ENCODE results near the gene GYS1. TPM values are rescaled to one million over a fixed set of nuclear protein-coding genes. Genes with fewer than 3 reads are reported as not detected.

GYS1 gene
- total RNA-seq, 1 experiment from 2014 or later, result 46.1 TPM

DNA sequence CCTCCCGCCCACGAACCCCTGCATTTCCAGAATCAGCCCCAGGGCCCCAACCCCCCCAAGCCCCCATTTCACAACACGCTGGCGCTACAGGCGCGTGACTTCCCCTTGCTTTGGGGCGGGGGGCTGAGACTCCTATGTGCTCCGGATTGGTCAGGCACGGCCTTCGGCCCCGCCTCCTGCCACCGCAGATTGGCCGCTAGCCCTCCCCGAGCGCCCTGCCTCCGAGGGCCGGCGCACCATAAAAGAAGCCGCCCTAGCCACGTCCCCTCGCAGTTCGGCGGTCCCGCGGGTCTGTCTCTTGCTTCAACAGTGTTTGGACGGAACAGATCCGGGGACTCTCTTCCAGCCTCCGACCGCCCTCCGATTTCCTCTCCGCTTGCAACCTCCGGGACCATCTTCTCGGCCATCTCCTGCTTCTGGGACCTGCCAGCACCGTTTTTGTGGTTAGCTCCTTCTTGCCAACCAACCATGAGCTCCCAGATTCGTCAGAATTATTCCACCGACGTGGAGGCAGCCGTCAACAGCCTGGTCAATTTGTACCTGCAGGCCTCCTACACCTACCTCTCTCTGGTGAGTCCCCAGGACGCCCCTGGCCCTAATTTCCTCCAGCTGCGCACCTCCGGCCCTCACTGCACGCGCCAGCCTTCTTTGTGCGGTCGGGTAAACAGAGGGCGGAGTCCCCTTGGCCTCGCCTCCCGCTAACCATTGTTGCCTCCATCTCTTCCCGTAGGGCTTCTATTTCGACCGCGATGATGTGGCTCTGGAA lies 27.9 kb downstream of the GYS1 start, which contains the start of gene FTL:
FTL (plus strand) TSS at position 270 of the 766 bp plus-strand sequence; CDS start at position 469, 199 bp downstream.
- peak; percentile 96 for DNase-seq (ENCODE audit: low read depth)

GRCh38 chr19:48964205-48965039 lies 28.7 kb downstream of the GYS1 start:
- no peak for DNase-seq (ENCODE audit: low read depth)

DNA sequence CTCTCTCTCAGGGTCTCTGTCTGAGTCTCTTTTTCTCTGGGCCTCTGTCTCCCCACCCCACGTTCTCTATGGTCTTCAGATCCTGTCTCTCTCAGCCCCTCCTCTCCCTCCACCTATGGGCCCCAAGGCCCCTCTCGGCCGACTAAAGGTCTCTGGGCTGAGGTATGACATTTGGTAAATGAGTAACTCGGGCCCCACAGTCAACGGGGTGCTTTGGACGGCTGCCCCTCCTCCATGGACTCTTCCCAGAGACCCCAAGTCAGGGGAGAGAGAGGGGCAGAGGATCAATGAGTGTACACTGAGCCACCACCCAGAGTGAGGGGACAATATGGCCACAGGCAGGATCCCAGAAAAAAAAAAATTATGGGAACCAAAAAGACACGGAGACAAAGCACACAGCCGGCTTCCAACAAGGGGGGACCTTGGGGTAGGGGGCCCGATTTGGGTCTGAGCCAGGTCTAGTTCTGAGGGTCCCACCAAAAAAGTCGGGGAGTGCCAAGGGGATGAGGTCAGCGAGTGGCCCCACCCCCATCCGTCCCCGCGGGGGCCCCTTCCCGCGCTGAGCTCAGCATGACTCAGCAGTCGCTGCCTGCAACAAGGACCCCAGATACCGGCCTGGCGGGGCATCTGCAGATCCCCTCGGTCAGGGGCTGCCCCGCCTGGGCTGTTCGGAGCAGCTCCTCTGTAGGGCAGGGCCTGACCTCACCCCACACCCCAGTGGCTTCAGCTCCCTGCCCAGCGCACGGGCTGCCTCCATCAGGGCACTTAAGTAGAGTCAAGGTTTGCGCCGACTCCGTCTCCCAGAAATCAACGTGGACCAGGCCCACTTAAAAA lies 29.5 kb downstream of the GYS1 start:
- peak; percentile 79 for DNase-seq (ENCODE audit: low read depth)

DNA sequence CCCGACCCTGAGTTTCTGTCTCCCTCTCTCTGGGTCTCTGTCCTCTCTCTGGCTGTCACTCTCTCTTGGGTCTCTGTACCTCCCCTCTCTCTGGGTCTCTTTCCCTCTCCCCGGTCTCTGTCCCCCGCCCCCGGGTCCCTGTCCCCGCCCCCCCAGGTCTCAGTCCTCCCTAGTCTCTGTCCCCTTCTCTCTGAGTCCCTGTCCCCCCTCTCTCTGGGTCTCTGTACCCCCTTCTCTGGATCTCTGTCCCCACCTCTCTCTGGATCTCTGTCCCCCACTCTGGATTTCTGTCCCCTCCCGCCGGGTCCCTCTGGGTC lies 30.3 kb downstream of the GYS1 start:
- DNase-seq (ENCODE audit: low read depth), result no peak

DNA sequence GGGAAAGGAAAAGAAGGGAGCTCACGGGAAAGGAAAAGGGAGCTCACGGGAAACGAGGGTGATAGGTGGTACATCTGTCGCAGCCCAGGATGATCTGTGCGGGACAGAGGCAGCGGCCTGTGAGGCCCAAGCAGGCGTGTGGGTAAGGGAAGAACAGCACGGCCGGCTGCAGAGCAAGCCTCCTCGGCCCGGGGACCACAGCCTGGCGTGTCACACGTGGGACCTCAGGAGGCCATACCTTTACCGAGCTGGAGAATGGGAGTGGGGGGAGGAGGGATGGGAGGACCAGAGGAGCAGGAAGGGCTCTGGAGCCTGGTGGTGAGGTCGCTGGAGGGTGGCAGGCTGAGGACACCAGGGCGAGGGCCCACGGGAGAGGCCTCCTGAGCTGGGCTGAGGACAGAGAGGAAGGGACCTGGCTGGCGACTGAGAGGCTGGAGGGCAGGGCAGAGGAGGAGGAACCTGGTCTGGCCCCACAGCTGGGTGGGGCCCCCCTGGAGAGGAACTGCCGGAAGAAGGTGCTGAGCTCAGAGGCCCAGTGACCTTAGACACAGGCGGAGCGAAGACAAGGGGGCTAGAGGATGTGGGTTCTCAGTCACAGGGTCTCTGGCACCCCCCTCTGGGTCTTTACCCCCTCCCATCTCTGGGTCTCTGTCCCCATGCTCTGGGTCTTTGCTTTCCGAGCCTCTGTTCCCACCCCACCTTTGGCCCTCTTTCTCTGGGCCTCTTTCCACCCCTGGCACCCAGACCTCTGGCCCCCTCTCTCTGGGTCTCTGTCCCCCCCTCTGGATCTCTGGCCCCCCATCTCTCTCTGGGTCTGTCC lies 30.9 kb downstream of the GYS1 start:
- peak; percentile 72 for DNase-seq (ENCODE audit: low read depth)

DNA sequence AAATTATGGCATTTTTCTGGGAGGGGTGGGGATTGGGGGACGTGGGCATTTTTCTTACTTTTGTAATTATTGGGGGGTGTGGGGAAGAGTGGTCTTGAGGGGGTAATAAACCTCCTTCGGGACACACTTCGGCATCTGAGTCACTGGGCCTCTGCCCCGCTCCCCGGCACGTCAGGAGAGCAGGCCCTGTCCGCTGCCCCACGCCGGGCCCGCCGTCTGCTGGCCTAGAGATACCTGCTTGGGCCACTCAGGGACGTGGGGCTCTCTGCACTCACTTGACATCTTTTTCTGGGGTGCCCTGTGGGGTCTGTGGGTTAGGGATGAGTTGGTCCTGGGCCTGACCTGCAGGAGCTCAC lies 31.5 kb downstream of the GYS1 start:
- no peak for DNase-seq (ENCODE audit: low read depth)

GRCh38 chr19:48961051-48961649 lies 32.0 kb downstream of the GYS1 start:
- no peak for DNase-seq (ENCODE audit: low read depth)

DNA sequence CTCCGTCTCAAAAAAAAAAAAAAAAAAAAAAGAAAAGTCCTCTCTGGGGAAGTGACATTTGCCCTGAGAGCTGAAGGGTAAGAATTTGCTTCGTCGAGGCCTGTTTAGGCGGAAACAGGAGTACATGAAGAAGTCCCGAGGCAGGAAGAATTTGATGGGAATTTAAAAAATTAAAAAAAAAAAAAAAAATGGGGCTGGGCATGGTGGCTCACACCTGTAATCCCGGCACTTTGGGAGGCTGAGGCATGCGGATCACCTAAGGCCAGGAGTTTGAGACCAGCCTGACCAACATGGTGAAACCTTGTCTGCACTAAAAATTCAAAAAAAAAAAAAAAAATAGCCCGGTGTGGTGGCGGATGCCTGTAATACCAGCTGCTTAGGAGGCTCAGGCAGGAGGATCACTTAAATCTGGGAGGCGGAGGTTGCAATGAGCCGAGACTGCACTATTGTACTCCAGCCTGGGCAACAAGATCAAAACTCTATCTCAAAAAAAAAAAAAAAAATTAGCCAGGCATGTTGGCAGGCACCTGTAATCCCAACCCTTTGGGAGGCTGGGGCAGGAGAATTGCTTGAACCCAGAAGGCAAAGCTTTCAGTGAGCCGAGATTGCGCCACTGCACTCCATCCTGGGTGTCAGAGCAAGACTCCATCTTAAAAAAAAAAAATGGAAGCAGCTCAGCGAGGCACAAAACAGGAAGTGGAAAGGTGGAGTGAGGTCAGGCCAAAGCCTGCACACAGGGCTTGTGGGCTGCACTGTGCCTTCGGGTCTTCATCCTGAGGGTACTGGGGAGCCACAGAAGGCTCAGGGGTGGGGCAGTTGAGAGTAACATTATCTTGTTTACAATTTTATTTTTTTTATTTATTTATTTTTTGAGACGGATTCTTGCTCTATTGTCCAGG lies 33.5 kb downstream of the GYS1 start:
- no peak for DNase-seq (ENCODE audit: low read depth)

DNA sequence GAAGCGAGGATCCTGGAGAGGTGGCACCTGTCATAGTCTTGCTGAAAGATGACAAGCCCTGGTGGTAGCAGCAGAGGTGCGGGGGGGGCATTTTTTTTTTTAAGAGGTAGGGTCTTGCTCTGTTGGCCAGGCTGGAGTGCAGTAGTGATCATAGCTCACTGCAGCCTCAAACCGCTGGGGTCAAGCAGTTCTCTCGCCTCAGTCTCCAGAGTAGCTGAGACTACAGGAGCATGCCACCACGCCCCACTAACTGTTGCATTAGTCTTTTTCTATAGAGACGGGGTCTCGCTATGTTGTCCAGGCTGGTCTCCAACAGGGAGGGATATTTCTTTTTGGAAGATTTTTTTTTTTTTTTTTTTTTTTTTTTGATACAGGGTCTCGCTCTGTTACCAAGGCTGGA lies 35.1 kb downstream of the GYS1 start:
- no peak for DNase-seq (ENCODE audit: low read depth)

DNA sequence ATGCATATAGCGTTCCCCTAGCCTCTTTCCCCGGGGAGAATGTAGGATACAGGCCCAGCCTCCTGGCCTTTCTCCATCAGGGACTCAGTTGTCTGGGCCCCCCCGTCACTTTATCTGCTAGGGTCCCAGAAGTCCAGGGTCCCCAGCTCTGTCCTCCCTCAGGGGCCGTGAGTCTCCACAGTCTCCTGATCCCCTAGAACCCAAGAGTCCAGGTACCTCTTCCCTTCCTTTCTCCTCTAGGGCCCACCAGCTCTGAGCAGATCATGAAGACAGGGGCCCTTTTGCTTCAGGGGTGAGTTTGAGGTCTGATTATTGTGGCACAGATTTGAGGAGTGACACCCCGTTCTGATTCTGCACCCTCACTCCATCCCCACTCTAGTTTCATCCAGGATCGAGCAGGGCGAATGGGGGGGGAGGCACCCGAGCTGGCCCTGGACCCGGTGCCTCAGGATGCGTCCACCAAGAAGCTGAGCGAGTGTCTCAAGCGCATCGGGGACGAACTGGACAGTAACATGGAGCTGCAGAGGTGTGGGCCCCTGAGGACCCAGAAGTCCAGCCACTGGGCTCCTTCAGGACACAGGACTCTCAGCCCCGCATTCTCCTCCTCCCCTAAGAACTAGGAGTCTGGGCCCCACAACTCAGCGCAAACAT lies 37.7 kb downstream of the GYS1 start:
- DNase-seq (ENCODE audit: low read depth), result no peak

DNA sequence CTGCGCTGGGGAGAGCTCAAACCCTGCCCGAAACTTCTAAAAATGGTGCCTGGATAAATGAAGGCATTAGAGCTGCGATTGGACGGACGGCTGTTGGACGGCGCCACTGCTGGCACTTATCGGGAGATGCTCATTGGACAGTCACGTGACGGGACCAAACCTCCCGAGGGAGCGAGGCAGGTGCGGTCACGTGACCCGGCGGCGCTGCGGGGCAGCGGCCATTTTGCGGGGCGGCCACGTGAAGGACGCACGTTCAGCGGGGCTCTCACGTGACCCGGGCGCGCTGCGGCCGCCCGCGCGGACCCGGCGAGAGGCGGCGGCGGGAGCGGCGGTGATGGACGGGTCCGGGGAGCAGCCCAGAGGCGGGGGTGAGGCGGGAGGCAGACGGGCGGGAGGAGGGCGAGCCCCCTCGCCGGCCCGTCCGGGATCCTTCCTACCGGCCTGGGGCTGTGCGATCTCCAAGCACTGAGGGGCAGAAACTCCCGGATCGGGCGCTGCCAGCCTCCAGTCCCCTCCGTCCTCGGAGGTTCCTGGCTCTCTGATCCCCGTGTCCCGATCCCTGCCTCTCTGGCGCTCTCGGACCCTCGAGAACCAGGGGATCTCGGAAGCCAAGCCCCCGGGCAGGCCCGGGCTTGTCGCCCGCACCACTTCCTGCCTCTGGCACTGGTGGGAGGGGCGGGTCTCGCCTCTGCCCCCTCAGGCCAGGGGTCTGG lies 38.4 kb downstream of the GYS1 start, which contains the start of gene BAX:
BAX (plus strand) TSS at position 281 of the 713 bp plus-strand sequence; CDS start at position 335, 54 bp downstream.
- DNase-seq (ENCODE audit: low read depth), result peak; percentile 97

DNA sequence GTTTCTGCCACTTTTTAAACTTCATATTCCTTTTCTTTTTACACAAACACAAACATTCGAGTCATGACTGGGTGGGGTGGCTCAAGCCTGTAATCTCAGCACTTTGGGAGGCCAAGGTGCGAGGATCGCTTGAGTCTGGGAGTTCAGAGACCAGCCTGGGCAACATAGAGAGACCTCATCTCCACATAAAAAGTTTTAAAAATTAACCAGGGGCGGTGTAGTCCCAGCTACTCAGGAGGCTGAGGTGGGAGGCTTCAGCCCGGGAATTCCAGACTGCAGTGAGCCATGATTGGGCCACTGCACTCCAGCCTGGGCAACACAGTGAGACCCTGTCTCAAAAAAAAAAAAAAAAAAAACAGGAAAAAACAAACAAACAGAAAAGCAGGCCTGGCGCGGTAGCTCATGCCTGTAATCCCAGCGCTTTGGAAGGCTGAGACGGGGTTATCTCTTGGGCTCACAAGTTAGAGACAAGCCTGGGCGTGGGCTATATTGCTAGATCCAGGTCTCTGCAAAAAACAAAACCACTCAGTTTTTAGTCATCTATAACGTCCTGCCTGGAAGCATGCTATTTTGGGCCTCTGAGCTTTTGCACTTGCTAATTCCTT lies 39.0 kb downstream of the GYS1 start:
- DNase-seq (ENCODE audit: low read depth), result no peak

GRCh38 chr19:48953141-48953540 lies 40.0 kb downstream of the GYS1 start:
- DNase-seq (ENCODE audit: low read depth), result no peak

- DNase-seq (ENCODE audit: low read depth), result no peak
Observed at GRCh38 chr19:48950830-48951519, 42.1 kb downstream of the GYS1 start.

- no peak for DNase-seq (ENCODE audit: low read depth)
Observed at GRCh38 chr19:48950159-48950558, 43.0 kb downstream of the GYS1 start.

DNA sequence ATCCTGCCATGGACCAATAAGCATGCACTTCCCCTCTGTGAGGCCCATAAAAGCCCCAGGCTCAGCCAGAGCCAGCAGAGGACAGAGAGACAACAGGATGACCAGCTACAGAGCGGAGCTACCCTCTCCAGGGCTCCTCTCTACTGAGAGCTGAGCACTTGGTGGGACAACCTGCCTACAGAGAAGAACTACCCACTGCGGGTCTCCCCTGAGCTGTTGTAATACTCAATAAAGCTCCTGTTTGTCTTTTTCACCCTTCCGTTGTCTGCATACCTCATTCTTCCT lies 45.9 kb downstream of the GYS1 start:
- DNase-seq (ENCODE audit: low read depth), result no peak

All from HT1080 (cell line).